ENCODE measurements around the gene SLC43A1.

Gene SLC43A1

GRCh38 chr11:57497303-57498247 is 17.9 kb downstream of the SLC43A1 start:
- DNase-seq: no peak

GRCh38 chr11:57496109-57496820 is 19.2 kb downstream of the SLC43A1 start:
- DNase-seq: no peak

- peak; percentile 85 for DNase-seq
Measured at GRCh38 chr11:57493507-57494503, 21.7 kb downstream of the SLC43A1 start.

- DNase-seq: peak; percentile 54
Measured at GRCh38 chr11:57491371-57492061, 24.0 kb downstream of the SLC43A1 start.

- DNase-seq: no peak
Measured at GRCh38 chr11:57490456-57491248, 24.9 kb downstream of the SLC43A1 start.

- DNase-seq: no peak
Measured at GRCh38 chr11:57487920-57488659, 27.4 kb downstream of the SLC43A1 start.

- no peak for DNase-seq
Measured at GRCh38 chr11:57487021-57487778, 28.3 kb downstream of the SLC43A1 start.

- DNase-seq: no peak
Measured at GRCh38 chr11:57485217-57485990, 30.1 kb downstream of the SLC43A1 start.

- DNase-seq: no peak
Measured at GRCh38 chr11:57484141-57484710, 31.3 kb downstream of the SLC43A1 start.

GRCh38 chr11:57483562-57483918 is 32.0 kb downstream of the SLC43A1 start:
- no peak for DNase-seq

- DNase-seq: peak; percentile 79
Measured at GRCh38 chr11:57482782-57483561, 32.5 kb downstream of the SLC43A1 start.

GRCh38 chr11:57481915-57482781 is 33.4 kb downstream of the SLC43A1 start:
- DNase-seq: no peak

- no peak for DNase-seq
Measured at GRCh38 chr11:57481315-57481714, 34.2 kb downstream of the SLC43A1 start.

GRCh38 chr11:57480409-57481137 is 34.9 kb downstream of the SLC43A1 start:
- peak; percentile 74 for DNase-seq

GRCh38 chr11:57479911-57480310 is 35.6 kb downstream of the SLC43A1 start:
- no peak for DNase-seq

Data from activated CD8-positive, alpha-beta memory T cell treated with anti-CD3 and anti-CD28 coated beads, Interleukin-2, amount 50 U/mL, for 4 hours (primary cell).